Sigmoid colon (tissue), 7 donors: ENCODE results near the gene DNAJC6. TPM values are rescaled to one million over a fixed set of nuclear protein-coding genes. Genes with fewer than 3 reads are reported as not detected.

Experiments
- DNase-seq: peaks from one replicate; pipeline ENCODE4 v3.0.0-alpha.2; 2019
- H3K27ac ChIP-seq, 4 donors: fragments of 200-600 bp; sonication (generic); one replicate each; pipeline ENCODE4 v1.5.1; 2016 to 2019; ENCODE audit warnings: mild to moderate bottlenecking in 1 of 4
- H3K27me3 ChIP-seq, 3 donors: fragments of 200-600 bp; sonication (generic); one replicate each; pipeline ENCODE4 v1.5.1; 2019; ENCODE audit warnings: mild to moderate bottlenecking in 1 of 3
- H3K36me3 ChIP-seq, 4 donors: fragments of 200-600 bp; sonication (generic); one replicate each; pipeline ENCODE4 v1.5.1; 2016 to 2019
- H3K4me1 ChIP-seq, 4 donors: fragments of 200-600 bp; sonication (generic); one replicate each; pipeline ENCODE4 v1.5.1; 2017 to 2019
- H3K4me3 ChIP-seq, 4 donors: fragments of 200-600 bp; sonication (generic); one replicate each; pipeline ENCODE4 v1.5.1; 2017 to 2019; ENCODE audit warnings: mild to moderate bottlenecking in 2 of 4, moderate library complexity in 1 of 4
- H3K9me3 ChIP-seq, 4 donors: fragments of 200-600 bp in 3 of 4; sonication (generic) in 3 of 4; one replicate each; pipeline versions ENCODE4 v1.5.1 to v1.6.1; 2013 to 2019
- EP300 ChIP-seq, 4 donors: sonication (generic); formaldehyde crosslinking; IDR thresholded peaks; one replicate each; pipeline ENCODE4 v1.6.1; 2017; ENCODE audit warnings: antibody characterized with exemption in 4 of 4
- POLR2A ChIP-seq, 2 donors: fragments of 450-650 bp; IDR thresholded peaks; one replicate each; pipeline ENCODE4 v1.6.1; 2016; ENCODE audit warnings: antibody characterized with exemption in 2 of 2, mild to moderate bottlenecking in 2 of 2, moderate library complexity in 2 of 2
- POLR2AphosphoS5 ChIP-seq, 4 donors: sonication (generic); formaldehyde crosslinking; IDR thresholded peaks; one replicate each; pipeline ENCODE4 v1.6.1; 2017; ENCODE audit warnings: antibody characterized with exemption in 4 of 4
- WGBS, 2 donors: extraction: QIAGEN DNeasy Blood & Tissue Kit; methylation state at CpG; one replicate each; pipeline ENCODE4 v1.1.7; 2013; 5-methylcytosine and 5-hydroxymethylcytosine counted together
- intact Hi-C: fragments of 100-400 bp; cut with DNase I; formaldehyde crosslinking; loops from one replicate; pipeline ENCODE4 v1.15.1; 2023
- polyA plus RNA-seq, 3 donors: library from polyadenylated mRNA; stranded (reverse); fragments of 200-250 nt; gene quantifications; one replicate each; pipeline ENCODE4 v1.2.3, GENCODE V29; 2013
- total RNA-seq, 4 donors: library from RNA; depleted of rRNA; stranded (reverse); fragments of >200 nt; gene quantifications; one replicate each; pipeline ENCODE4 v1.1.0, GENCODE V29; 2016
- TF ChIP-seq, protein P1 (sequence below), 4 experiments: fragments of 450-650 bp in 3 of 4; fragments of 200-600 bp in 1 of 4; IDR thresholded peaks; one replicate each; pipeline ENCODE4 v1.5.1; 2016 to 2019; ENCODE audit warnings: antibody characterized with exemption in 4 of 4, mild to moderate bottlenecking in 3 of 4, moderate library complexity in 2 of 4
- donor health status: healthy with polysubstance abuse.
- donor health status: Bipolar disorder and iron deficiency.
- donor health status: healthy.

DNAJC6 gene
- total and polyA plus RNA-seq, 7 donors = 0.23 to 7.1 (median 3.9) TPM

DNA sequence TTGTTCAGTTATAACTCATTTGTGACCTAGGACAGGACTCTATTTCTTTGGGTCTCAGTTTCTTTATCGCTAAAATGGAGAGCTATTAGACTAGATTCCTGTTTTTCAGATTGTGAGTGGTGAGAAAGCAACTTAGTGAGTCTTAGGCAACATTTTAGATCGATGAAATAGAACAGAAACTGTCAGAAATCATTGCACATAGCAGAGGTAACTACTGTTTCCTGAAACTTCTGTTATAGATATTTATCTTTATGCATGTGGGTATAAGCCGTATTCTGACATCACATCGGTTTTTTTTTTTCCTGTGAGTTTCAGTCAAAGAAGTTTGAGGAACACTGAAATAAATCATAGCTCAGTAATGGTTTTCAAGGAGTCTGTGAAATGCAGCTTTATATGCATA, 42.1 kb upstream of the DNAJC6 start:
- no peak for TF ChIP-seq POLR2AphosphoS5 (IDR thresholded peaks at IDR 0.05)
- TF ChIP-seq POLR2A (IDR thresholded peaks at IDR 0.05) = no peak
- TF ChIP-seq, protein P1, sequence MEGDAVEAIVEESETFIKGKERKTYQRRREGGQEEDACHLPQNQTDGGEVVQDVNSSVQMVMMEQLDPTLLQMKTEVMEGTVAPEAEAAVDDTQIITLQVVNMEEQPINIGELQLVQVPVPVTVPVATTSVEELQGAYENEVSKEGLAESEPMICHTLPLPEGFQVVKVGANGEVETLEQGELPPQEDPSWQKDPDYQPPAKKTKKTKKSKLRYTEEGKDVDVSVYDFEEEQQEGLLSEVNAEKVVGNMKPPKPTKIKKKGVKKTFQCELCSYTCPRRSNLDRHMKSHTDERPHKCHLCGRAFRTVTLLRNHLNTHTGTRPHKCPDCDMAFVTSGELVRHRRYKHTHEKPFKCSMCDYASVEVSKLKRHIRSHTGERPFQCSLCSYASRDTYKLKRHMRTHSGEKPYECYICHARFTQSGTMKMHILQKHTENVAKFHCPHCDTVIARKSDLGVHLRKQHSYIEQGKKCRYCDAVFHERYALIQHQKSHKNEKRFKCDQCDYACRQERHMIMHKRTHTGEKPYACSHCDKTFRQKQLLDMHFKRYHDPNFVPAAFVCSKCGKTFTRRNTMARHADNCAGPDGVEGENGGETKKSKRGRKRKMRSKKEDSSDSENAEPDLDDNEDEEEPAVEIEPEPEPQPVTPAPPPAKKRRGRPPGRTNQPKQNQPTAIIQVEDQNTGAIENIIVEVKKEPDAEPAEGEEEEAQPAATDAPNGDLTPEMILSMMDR (IDR thresholded peaks at IDR 0.05) = no peak
- no peak for TF ChIP-seq EP300 (IDR thresholded peaks at IDR 0.05)
- intact Hi-C loops = no loop called here
- H3K27me3 ChIP-seq = peaks cover 0 to 41% (median 9%) of the 10 kb centered on the region in 3 donors
- no peaks in the 10 kb centered on the region for H3K9me3 ChIP-seq
- 76 to 85% methylated on average over 4 of the region's 4 CpGs for WGBS, 2 donors
- no peak overlapping the region for H3K4me3 ChIP-seq
- H3K36me3 ChIP-seq = no peaks in the 10 kb centered on the region
- DNase-seq = no peak
- H3K4me1 ChIP-seq = peaks cover 0 to 21% (median 15%) of the 10 kb centered on the region in 4 donors
- no peak overlapping the region for H3K27ac ChIP-seq

DNA sequence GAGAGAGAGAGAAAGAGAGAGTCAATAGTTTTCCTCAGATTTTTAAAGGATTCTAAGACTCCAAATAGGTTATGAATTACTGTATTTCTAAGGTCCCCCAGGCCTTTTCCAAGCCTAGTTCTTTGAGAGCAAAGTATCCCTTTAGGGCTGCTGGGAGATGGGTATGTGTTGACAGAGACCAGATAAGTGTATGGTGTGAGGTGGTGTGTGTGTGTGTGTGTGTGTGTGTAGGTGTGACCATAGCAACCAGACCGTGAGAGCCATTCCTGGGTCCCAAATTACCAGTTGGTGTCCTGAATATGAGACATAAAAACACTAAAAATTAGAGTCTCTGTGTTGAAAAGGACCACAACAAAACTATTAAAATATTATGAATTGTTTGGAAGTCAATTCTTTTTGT, 41.7 kb upstream of the DNAJC6 start:
- intact Hi-C loops = no loop called here
- TF ChIP-seq EP300 (IDR thresholded peaks at IDR 0.05) (no peak), POLR2AphosphoS5 (IDR thresholded peaks at IDR 0.05) (no peak), POLR2A (IDR thresholded peaks at IDR 0.05) (no peak)
- TF ChIP-seq, protein P1 (IDR thresholded peaks at IDR 0.05) = no peak
- H3K9me3 ChIP-seq = no peaks in the 10 kb centered on the region
- no peak overlapping the region for H3K27ac ChIP-seq
- H3K36me3 ChIP-seq = no peaks in the 10 kb centered on the region
- no peak for DNase-seq
- WGBS, 2 donors = 71 to 73% methylated on average over 1 of the region's 1 CpG
- H3K4me3 ChIP-seq = no peak overlapping the region
- H3K4me1 ChIP-seq = peaks cover 0 to 21% (median 15%) of the 10 kb centered on the region in 4 donors
- H3K27me3 ChIP-seq = peaks cover 0 to 41% (median 9%) of the 10 kb centered on the region in 3 donors

DNA sequence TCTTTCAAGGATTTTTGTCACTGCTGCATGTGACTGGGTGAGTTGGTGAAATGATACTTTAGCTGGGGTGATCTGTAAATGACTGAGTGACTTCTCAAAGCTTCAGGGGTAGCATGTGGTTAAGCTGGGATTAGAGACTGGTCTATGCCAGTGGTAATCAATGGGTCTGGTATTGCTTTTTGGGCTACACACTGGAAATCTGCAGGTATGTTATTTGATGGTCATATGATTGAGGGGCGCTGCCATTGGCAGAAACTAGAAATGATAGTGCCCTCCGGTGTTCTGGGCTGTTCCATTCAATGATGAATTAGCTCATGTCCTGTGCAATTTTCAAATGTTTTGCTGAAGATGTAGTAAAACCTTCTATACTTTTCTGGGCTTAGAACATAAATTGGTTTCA, 39.7 kb upstream of the DNAJC6 start:
- no peak overlapping the region for H3K4me3 ChIP-seq
- TF ChIP-seq EP300 (IDR thresholded peaks at IDR 0.05) = no peak
- TF ChIP-seq POLR2AphosphoS5 (IDR thresholded peaks at IDR 0.05) = no peak
- TF ChIP-seq POLR2A (IDR thresholded peaks at IDR 0.05) = no peak
- TF ChIP-seq, protein P1 (IDR thresholded peaks at IDR 0.05) = no peak
- H3K4me1 ChIP-seq = peaks cover 0 to 18% (median 13%) of the 10 kb centered on the region in 4 donors
- WGBS, 2 donors = 83 to 91% methylated on average over 2 of the region's 2 CpGs
- DNase-seq = no peak
- intact Hi-C loops = no loop called here
- no peaks in the 10 kb centered on the region for H3K9me3 ChIP-seq
- peaks cover 0 to 30% (median 9%) of the 10 kb centered on the region in 3 donors for H3K27me3 ChIP-seq
- no peak overlapping the region for H3K27ac ChIP-seq
- no peaks in the 10 kb centered on the region for H3K36me3 ChIP-seq

DNA sequence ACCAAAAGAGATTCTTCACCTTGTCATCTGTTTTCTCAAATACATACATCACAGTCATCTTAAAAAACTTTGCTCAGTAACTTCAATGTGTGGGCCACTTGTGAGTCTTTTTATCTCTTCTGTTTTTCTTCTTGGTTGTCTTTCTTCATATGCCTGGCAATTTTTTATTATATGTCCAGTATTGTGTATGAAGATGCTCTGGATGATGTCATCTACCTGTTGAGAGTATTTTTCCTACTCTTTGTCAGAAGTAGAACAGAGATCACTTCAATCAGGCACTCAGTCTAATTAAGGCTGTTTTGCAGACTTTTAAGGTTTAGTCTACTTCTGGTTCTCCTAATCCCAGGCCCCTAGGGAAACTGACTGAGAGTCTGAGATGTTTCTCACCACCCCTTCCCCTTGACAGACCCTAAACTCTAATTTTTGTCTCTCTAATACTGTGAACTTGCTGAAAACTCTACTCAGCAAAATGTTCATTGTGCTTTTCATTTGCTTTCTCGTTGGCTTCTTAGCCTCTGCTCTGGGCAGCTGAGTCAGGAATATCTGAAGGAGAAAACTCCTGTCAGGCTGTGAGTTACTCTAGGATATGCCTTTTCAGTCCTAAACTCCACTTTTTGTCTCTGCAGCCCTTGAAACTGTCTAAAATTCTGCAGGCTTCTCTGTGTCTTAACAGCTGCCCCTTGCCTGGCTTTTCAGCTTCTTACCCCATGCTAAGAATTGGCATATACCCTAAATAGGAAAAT, 33.0 kb upstream of the DNAJC6 start:
- Histone ChIP-seq H3K27me3 (no peaks in the 10 kb centered on the region), H3K4me1 (no peaks in the 10 kb centered on the region), H3K36me3 (no peaks in the 10 kb centered on the region), H3K9me3 (no peaks in the 10 kb centered on the region), H3K4me3 (no peak overlapping the region), H3K27ac (no peak overlapping the region)
- TF ChIP-seq EP300 (IDR thresholded peaks at IDR 0.05) = no peak
- no peak for TF ChIP-seq POLR2A (IDR thresholded peaks at IDR 0.05)
- no peak for DNase-seq
- intact Hi-C loops = no loop called here
- WGBS, 2 donors = 74 to 77% methylated on average over 1 of the region's 1 CpG

DNA sequence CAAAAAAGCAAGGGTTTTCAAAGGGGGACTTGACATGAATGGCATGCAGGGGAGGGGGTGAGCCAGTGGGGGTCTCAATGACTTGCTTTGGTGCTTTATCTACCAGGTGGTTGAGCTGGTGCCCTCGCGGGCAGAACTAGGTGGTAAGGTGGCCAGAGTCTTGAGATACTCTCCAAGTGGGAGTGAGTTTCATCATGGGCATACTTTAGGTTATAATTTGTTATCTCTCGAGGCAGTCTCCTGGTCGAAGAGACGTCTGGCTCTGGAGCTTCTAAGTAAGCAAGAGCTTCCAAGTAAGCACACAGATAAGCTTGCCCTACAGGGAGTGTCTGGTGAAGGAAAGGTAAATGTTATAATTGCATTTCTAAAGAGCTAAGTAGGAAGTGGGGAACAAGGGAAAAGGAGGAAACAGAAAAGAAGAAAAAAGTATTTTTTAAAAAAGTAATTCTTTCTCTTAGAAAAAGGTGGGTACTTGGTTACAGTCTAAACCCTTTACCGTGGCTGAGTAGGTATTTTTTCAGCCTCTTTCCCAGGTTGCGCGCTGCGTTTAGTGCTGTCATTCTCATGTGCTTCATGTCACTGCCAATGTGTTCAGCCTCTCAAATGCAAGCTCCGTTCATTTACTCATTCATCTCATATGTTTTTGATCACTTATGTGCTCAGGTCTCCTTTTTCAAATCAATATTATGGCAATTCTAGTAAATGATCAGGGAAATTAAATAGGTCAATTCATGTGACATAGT, 31.6 kb upstream of the DNAJC6 start:
- Histone ChIP-seq H3K36me3 (no peaks in the 10 kb centered on the region), H3K27ac (no peak overlapping the region), H3K4me1 (no peaks in the 10 kb centered on the region), H3K9me3 (no peaks in the 10 kb centered on the region), H3K4me3 (no peak overlapping the region), H3K27me3 (no peaks in the 10 kb centered on the region)
- 65% methylated on average over 10 of the region's 10 CpGs for WGBS, 2 donors
- no peak for DNase-seq
- intact Hi-C loops = no loop called here
- TF ChIP-seq, protein P1 (IDR thresholded peaks at IDR 0.05) = no peak
- no peak for TF ChIP-seq POLR2AphosphoS5 (IDR thresholded peaks at IDR 0.05)
- no peak for TF ChIP-seq POLR2A (IDR thresholded peaks at IDR 0.05)
- TF ChIP-seq EP300 (IDR thresholded peaks at IDR 0.05) = no peak
